Neural cell (in vitro differentiated cells): ENCODE results near the gene FBL.
"Not testable (repeated sequence)": the region's sequence is repeated elsewhere in the genome, so short reads cannot be mapped to it uniquely, and the experiment has no call there.

ENCODE experiments used
- CTCF ChIP-seq: fragments of 450-650 bp; IDR thresholded peaks from 2 replicates; pipeline ENCODE4 v1.5.1; 2014; ENCODE audit warnings: antibody characterized with exemption, mild to moderate bottlenecking, moderate library complexity; ENCODE audit not compliant: poor library complexity, severe bottlenecking
- EP300 ChIP-seq: fragments of 450-650 bp; conservative IDR thresholded peaks from 2 replicates; pipeline ENCODE4 v1.6.1; 2014; ENCODE audit warnings: antibody characterized with exemption, mild to moderate bottlenecking, moderate library complexity; ENCODE audit not compliant: poor library complexity, severe bottlenecking
- MXI1 ChIP-seq: fragments of 450-650 bp; conservative IDR thresholded peaks from 2 replicates; pipeline ENCODE4 v1.6.1; 2014; ENCODE audit warnings: antibody characterized with exemption, mild to moderate bottlenecking; ENCODE audit not compliant: poor library complexity, severe bottlenecking
- POLR2AphosphoS5 ChIP-seq: IDR thresholded peaks from 2 replicates; pipeline ENCODE4 v1.6.1; 2012
- RAD21 ChIP-seq: fragments of 450-650 bp; conservative IDR thresholded peaks from 2 replicates; pipeline ENCODE4 v1.6.1; 2014; ENCODE audit warnings: antibody characterized with exemption, mild to moderate bottlenecking, moderate library complexity
- REST ChIP-seq: IDR thresholded peaks from 2 replicates; pipeline ENCODE4 v1.6.1; 2012; ENCODE audit warnings: borderline replicate concordance
- SMC3 ChIP-seq: fragments of 450-650 bp; conservative IDR thresholded peaks from 2 replicates; pipeline ENCODE4 v1.6.1; 2014; ENCODE audit warnings: antibody characterized with exemption, mild to moderate bottlenecking, moderate library complexity; ENCODE audit not compliant: poor library complexity
- TAF1 ChIP-seq: IDR thresholded peaks from 2 replicates; pipeline ENCODE4 v1.6.1; 2012; ENCODE audit warnings: low read depth

- not testable (repeated sequence) for TF ChIP-seq RAD21, MXI1, CTCF, SMC3, POLR2AphosphoS5, TAF1, REST, EP300
These were observed 32.1 kb downstream of the FBL start for GRCh38 chr19:39814111-39814510.
